Glutamatergic neuron (in vitro differentiated cells): ENCODE measurements around the gene ESPNL. TPM values are rescaled to one million over a fixed set of nuclear protein-coding genes. Genes with fewer than 3 reads are reported as not detected.
A peak's percentile ranks its signal among the peaks of the same experiment; 100 is the strongest.

Source experiments
- DNase-seq: peaks from one replicate; pipeline ENCODE4 v3.0.0; 2022
- H3K27ac Mint-ChIP-seq: one replicate; pipeline ENCODE4 v1.8.0; 2020; ENCODE audit warnings: mild to moderate bottlenecking, mixed read lengths, inconsistent platforms; ENCODE audit not compliant: unreplicated experiment
- H3K27me3 Mint-ChIP-seq: one replicate; pipeline ENCODE4 v1.8.0; 2020; ENCODE audit warnings: mild to moderate bottlenecking, moderate library complexity, mixed read lengths, inconsistent platforms; ENCODE audit not compliant: unreplicated experiment
- H3K36me3 Mint-ChIP-seq: one replicate; pipeline ENCODE4 v1.8.0; 2020; ENCODE audit warnings: mild to moderate bottlenecking, mixed read lengths, inconsistent platforms; ENCODE audit not compliant: unreplicated experiment
- H3K4me1 Mint-ChIP-seq: one replicate; pipeline ENCODE4 v1.8.0; 2020; ENCODE audit warnings: mild to moderate bottlenecking, low read depth, mixed read lengths, inconsistent platforms; ENCODE audit not compliant: unreplicated experiment
- H3K4me3 Mint-ChIP-seq: one replicate; pipeline ENCODE4 v1.8.0; 2020; ENCODE audit warnings: mild to moderate bottlenecking, mixed read lengths, inconsistent platforms; ENCODE audit not compliant: unreplicated experiment
- H3K9me3 Mint-ChIP-seq: one replicate; pipeline ENCODE4 v1.8.0; 2020; ENCODE audit warnings: mild to moderate bottlenecking, moderate library complexity, mixed read lengths, inconsistent platforms; ENCODE audit not compliant: unreplicated experiment
- CTCF ChIP-seq: fragments of 200-600 bp; sonication (generic); IDR thresholded peaks from one replicate; pipeline ENCODE4 v1.5.0; 2021; ENCODE audit not compliant: partially characterized antibody, unreplicated experiment
- total RNA-seq: library from RNA; stranded (reverse); fragmentation: NEBNext Ultra II Directional; extraction: Animal tissue kit (Norgen Biotek cat#: 25700); gene quantifications from one replicate; pipeline ENCODE4 v1.2.1, GENCODE V29; 2021; ENCODE audit not compliant: unreplicated experiment

ESPNL gene
- total RNA-seq, 1 donor from 2014 or later = 0.81 TPM

DNA sequence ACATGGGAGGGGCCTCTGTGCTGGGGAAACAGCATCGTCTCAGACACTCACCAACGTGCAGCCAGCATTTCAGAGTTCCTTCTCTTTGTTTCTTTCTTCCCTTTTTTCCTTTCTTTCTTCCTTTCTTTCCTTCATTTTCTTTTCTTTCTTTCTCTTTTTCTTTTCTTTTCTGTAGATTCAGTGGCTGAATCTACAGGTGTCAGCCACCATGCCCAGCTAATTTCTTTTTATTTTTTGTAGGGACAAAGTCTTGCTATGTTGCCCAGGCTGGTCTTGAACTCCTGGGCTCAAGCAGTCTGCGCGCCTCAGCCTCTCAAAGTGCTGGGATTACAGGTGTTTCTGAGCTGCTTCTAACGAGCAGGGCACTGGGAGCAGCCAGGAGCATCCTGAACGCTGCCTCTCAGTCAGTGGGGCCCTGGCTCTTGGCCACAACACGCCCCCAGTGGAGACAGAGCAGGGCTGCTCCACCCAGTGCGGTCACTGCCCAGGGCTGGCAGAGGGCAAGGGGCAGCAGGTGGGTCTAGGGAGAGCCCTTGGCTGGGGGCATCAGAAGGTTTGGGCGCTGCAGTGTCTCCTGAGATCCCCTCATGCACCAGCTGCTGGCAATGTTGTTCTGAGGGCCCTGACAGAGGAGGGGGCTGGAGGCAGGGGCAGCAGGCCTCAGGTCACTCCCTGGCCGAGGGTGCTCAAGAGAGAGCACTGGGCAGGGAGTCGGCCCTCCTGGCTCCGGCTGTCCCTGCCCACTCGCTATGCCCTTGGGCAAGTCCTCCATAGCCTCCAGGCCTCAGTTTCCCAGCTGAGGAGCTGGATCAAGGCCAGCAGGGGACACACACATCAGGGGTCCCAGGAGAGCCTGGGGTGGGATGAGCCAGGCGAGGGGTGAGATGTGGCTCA is 33.6 kb downstream of the ESPNL start:
- Mint-ChIP-seq H3K27ac (no peak overlapping the region), H3K4me3 (no peak overlapping the region), H3K36me3 (no peaks in the 10 kb centered on the region), H3K4me1 (peaks cover 8% of the 10 kb centered on the region), H3K9me3 (no peaks in the 10 kb centered on the region), H3K27me3 (peaks cover 3% of the 10 kb centered on the region)
- TF ChIP-seq CTCF = no peak
- DNase-seq = peak; percentile 21

GRCh38 chr2:238134393-238134785 is 34.2 kb downstream of the ESPNL start:
- H3K4me3 Mint-ChIP-seq = no peak overlapping the region
- H3K4me1 Mint-ChIP-seq = peaks cover 8% of the 10 kb centered on the region
- peak; percentile 4 for DNase-seq
- no peak overlapping the region for H3K27ac Mint-ChIP-seq
- H3K36me3 Mint-ChIP-seq = no peaks in the 10 kb centered on the region
- H3K9me3 Mint-ChIP-seq = no peaks in the 10 kb centered on the region
- TF ChIP-seq CTCF = no peak
- H3K27me3 Mint-ChIP-seq = peaks cover 3% of the 10 kb centered on the region

- Mint-ChIP-seq H3K4me1 (peaks cover 9% of the 10 kb centered on the region), H3K27ac (no peak overlapping the region), H3K36me3 (no peaks in the 10 kb centered on the region), H3K9me3 (no peaks in the 10 kb centered on the region), H3K27me3 (peaks cover 6% of the 10 kb centered on the region), H3K4me3 (no peak overlapping the region)
- DNase-seq = peak; percentile 4
- no peak for TF ChIP-seq CTCF
Observed at GRCh38 chr2:238135601-238136150, 35.5 kb downstream of the ESPNL start.

DNA sequence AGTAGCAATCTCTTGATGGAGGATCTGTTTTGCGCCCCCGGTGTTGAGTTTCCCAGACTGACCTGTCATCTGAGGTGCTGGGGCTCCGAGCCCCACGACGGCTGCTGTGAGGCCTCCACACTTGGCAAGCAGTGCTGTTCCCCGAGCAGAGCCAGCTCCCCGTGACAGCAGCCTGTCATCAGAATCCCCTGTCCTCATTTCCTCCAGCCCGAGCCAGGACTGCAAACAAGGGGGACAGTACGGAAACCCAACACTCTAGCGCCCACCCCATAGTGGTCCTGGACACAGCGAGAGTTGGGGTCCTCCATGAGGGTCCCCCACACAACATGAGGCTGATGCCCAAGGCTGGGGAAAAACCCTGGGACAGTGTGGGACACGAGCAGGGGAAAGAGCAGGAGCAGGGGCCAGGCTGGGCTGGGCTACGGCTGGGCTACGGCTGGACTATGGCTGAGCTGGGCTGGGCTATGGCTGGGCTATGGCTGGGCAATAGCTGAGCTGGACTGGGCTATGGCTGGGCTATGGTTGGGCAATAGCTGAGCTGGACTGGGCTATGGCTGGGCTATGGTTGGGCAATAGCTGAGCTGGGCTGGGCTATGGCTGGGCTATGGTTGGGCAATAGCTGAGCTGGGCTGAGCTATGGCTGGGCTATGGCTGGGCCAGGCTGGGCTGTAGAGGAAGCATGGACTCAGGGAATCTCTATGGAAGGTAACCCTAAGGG is 36.8 kb downstream of the ESPNL start:
- H3K4me1 Mint-ChIP-seq = peaks cover 9% of the 10 kb centered on the region
- H3K4me3 Mint-ChIP-seq = no peak overlapping the region
- no peak overlapping the region for H3K27ac Mint-ChIP-seq
- no peaks in the 10 kb centered on the region for H3K36me3 Mint-ChIP-seq
- peaks cover 6% of the 10 kb centered on the region for H3K27me3 Mint-ChIP-seq
- DNase-seq = peak; percentile 16
- TF ChIP-seq CTCF = no peak
- H3K9me3 Mint-ChIP-seq = no peaks in the 10 kb centered on the region
